ENCODE data around the gene SP1. TPM values are rescaled to one million over a fixed set of nuclear protein-coding genes. Genes with fewer than 3 reads are reported as not detected.
A peak's percentile ranks its signal among the peaks of the same experiment; 100 is the strongest.

The SP1 gene
- total and polyA plus RNA-seq, 9 of the 15 experiments (the other 6 are each of a cell fraction or from before 2014, with no cell fraction given): 8.0 to 65.5 (median 41.6) TPM

DNA sequence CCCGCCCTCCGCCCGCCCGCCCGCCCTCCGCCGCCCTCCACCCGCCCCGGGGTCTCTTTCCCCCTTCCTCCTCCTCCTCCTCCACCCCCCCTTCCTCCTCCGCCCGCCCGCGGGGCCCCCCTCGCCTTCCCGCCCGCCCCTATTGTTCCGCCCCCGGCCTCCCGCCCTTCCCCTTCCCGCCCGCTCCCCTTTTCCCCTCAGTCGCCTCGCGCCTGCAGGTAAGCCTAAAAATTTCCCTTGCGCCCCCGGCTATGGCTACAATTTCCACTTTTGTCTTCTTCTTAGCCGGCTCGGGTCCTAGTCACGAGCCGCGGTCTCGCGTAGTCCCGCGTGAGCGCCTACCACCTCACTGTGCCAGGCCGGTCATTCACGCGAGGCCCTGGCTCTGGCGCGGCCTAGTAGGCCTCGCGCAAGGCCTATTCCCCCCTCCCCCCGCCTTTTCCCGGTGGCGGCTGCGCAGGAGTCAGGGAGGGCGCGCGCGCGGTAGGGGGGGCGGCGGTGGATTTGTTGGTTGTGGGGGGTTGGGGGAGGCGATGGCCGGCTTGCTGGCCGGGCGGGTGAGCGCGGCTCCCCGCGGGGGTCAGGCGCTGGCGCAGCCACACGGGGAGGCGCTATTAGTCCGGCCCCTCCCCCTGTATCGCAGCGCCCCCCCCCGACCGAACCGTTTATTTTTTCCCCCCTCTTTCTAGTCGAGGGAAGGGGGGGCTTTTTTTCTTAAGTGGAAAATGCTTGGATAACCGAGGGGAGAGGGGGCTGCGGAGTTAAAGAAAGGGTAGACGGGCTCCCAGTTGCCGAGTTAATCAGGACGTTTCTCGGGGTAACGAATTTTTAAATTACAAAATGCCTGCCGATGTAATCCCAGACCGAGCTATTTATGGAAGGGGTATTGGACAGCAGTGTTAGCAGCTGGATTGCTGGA, 72.4 kb downstream of the SP1 start (continued):
- TF ChIP-seq, protein P1, sequence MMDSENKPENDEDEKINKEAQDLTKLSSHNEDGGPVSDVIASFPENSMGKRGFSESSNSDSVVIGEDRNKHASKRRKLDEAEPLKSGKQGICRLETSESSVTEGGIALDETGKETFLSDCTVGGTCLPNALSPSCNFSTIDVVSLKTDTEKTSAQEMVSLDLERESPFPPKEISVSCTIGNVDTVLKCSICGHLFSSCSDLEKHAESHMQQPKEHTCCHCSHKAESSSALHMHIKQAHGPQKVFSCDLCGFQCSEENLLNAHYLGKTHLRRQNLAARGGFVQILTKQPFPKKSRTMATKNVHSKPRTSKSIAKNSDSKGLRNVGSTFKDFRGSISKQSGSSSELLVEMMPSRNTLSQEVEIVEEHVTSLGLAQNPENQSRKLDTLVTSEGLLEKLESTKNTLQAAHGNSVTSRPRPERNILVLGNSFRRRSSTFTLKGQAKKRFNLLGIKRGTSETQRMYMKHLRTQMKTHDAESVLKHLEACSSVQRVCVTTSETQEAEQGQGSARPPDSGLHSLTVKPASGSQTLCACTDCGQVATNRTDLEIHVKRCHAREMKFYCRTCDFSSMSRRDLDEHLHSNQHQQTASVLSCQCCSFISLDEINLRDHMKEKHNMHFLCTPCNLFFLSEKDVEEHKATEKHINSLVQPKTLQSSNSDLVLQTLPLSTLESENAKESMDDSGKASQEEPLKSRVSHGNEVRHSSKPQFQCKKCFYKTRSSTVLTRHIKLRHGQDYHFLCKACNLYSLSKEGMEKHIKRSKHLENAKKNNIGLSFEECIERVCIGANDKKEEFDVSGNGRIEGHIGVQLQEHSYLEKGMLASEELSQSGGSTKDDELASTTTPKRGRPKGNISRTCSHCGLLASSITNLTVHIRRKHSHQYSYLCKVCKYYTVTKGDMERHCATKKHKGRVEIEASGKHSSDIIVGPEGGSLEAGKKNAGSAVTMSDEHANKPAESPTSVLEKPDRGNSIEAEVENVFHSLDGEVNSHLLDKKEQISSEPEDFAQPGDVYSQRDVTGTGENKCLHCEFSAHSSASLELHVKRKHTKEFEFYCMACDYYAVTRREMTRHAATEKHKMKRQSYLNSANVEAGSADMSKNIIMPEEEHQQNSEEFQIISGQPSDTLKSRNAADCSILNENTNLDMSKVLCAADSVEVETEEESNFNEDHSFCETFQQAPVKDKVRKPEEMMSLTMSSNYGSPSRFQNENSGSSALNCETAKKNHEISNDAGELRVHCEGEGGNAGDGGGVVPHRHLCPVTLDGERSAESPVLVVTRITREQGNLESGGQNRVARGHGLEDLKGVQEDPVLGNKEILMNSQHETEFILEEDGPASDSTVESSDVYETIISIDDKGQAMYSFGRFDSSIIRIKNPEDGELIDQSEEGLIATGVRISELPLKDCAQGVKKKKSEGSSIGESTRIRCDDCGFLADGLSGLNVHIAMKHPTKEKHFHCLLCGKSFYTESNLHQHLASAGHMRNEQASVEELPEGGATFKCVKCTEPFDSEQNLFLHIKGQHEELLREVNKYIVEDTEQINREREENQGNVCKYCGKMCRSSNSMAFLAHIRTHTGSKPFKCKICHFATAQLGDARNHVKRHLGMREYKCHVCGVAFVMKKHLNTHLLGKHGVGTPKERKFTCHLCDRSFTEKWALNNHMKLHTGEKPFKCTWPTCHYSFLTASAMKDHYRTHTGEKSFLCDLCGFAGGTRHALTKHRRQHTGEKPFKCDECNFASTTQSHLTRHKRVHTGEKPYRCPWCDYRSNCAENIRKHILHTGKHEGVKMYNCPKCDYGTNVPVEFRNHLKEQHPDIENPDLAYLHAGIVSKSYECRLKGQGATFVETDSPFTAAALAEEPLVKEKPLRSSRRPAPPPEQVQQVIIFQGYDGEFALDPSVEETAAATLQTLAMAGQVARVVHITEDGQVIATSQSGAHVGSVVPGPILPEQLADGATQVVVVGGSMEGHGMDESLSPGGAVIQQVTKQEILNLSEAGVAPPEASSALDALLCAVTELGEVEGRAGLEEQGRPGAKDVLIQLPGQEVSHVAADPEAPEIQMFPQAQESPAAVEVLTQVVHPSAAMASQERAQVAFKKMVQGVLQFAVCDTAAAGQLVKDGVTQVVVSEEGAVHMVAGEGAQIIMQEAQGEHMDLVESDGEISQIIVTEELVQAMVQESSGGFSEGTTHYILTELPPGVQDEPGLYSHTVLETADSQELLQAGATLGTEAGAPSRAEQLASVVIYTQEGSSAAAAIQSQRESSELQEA (IDR thresholded peaks at IDR 0.05; ENCODE audit: low read depth): no peak
- TF ChIP-seq ZNF253 (CRISPR knock-in tag; conservative IDR thresholded peaks at IDR 0.05): no peak
- TF ChIP-seq ZKSCAN8 (CRISPR knock-in tag; IDR thresholded peaks at IDR 0.05): no peak
- peak; percentile 59 for TF ChIP-seq NFRKB (IDR thresholded peaks at IDR 0.05; ENCODE audit: low read depth)
- no peak for TF ChIP-seq ZFP1 (CRISPR knock-in tag; IDR thresholded peaks at IDR 0.05)
- TF ChIP-seq MTF1 (CRISPR knock-in tag; IDR thresholded peaks at IDR 0.05; ENCODE audit: borderline replicate concordance): no peak
- no peak for TF ChIP-seq ERF (CRISPR knock-in tag; IDR thresholded peaks at IDR 0.05)
- TF ChIP-seq NFXL1 (CRISPR knock-in tag; IDR thresholded peaks at IDR 0.05): no peak
- no peak for TF ChIP-seq ZNF140 (CRISPR knock-in tag; IDR thresholded peaks at IDR 0.05)
- TF ChIP-seq RHOXF2B (CRISPR knock-in tag; conservative IDR thresholded peaks at IDR 0.05): no peak
- TF ChIP-seq ZNF668 (CRISPR knock-in tag; IDR thresholded peaks at IDR 0.05): no peak
- TF ChIP-seq IRF9 (tag; IDR thresholded peaks at IDR 0.05): no peak
- TF ChIP-seq, protein P2, sequence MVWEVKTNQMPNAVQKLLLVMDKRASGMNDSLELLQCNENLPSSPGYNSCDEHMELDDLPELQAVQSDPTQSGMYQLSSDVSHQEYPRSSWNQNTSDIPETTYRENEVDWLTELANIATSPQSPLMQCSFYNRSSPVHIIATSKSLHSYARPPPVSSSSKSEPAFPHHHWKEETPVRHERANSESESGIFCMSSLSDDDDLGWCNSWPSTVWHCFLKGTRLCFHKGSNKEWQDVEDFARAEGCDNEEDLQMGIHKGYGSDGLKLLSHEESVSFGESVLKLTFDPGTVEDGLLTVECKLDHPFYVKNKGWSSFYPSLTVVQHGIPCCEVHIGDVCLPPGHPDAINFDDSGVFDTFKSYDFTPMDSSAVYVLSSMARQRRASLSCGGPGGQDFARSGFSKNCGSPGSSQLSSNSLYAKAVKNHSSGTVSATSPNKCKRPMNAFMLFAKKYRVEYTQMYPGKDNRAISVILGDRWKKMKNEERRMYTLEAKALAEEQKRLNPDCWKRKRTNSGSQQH (CRISPR knock-in tag; IDR thresholded peaks at IDR 0.05): peak; percentile 9; the same call in 1 of the 2 replicates
- TF ChIP-seq CREM (IDR thresholded peaks at IDR 0.05; ENCODE audit: low read depth): peak; percentile 66
- TF ChIP-seq, protein P3, sequence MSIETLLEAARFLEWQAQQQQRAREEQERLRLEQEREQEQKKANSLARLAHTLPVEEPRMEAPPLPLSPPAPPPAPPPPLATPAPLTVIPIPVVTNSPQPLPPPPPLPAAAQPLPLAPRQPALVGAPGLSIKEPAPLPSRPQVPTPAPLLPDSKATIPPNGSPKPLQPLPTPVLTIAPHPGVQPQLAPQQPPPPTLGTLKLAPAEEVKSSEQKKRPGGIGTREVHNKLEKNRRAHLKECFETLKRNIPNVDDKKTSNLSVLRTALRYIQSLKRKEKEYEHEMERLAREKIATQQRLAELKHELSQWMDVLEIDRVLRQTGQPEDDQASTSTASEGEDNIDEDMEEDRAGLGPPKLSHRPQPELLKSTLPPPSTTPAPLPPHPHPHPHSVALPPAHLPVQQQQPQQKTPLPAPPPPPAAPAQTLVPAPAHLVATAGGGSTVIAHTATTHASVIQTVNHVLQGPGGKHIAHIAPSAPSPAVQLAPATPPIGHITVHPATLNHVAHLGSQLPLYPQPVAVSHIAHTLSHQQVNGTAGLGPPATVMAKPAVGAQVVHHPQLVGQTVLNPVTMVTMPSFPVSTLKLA (conservative IDR thresholded peaks at IDR 0.05): peak; percentile 41 to 43
